Lower leg skin (tissue), 4 donors: Measurements from ENCODE around the gene FITM2. TPM values are rescaled to one million over a fixed set of nuclear protein-coding genes. Genes with fewer than 3 reads are reported as not detected.

Experiments used
- DNase-seq, 2 donors: peaks; one replicate each; pipeline ENCODE4 v3.0.0-alpha.2; 2019; ENCODE audit warnings: low spot score in 2 of 2
- H3K4me3 ChIP-seq: fragments of 200-600 bp; sonication (generic); 2 replicates; pipeline ENCODE4 v1.5.1; 2017; ENCODE audit warnings: mild to moderate bottlenecking, low read depth; ENCODE audit not compliant: poor library complexity, severe bottlenecking
- POLR2A ChIP-seq, 2 donors: fragments of 450-650 bp; IDR thresholded peaks; one replicate each; pipeline ENCODE4 v1.6.1; 2016 to 2017; ENCODE audit warnings: antibody characterized with exemption in 2 of 2, mild to moderate bottlenecking in 1 of 2, moderate library complexity in 1 of 2
- WGBS, 2 donors: methylation state at CpG; one replicate each; pipeline ENCODE4 v1.1.5; 2018; 5-methylcytosine and 5-hydroxymethylcytosine counted together
- intact Hi-C: fragments of 100-400 bp; cut with DNase I; formaldehyde crosslinking; loops from one replicate; pipeline ENCODE4 v1.15.0; 2023; ENCODE audit warnings: low total_unique reads
- total RNA-seq, 4 donors: library from RNA; depleted of rRNA; stranded (reverse); fragments of >200 nt; gene quantifications; one replicate each; pipeline ENCODE4 v1.1.0, GENCODE V29; 2016
- TF ChIP-seq, protein P1 (sequence below), 3 donors: fragments of 450-650 bp; IDR thresholded peaks; one replicate each; pipeline ENCODE4 v1.5.1; 2016; ENCODE audit warnings: antibody characterized with exemption in 3 of 3, mild to moderate bottlenecking in 3 of 3, moderate library complexity in 2 of 3

Gene FITM2
- total RNA-seq, 4 donors from 2014 or later = 7.6 to 13.0 (median 9.5) TPM

DNA sequence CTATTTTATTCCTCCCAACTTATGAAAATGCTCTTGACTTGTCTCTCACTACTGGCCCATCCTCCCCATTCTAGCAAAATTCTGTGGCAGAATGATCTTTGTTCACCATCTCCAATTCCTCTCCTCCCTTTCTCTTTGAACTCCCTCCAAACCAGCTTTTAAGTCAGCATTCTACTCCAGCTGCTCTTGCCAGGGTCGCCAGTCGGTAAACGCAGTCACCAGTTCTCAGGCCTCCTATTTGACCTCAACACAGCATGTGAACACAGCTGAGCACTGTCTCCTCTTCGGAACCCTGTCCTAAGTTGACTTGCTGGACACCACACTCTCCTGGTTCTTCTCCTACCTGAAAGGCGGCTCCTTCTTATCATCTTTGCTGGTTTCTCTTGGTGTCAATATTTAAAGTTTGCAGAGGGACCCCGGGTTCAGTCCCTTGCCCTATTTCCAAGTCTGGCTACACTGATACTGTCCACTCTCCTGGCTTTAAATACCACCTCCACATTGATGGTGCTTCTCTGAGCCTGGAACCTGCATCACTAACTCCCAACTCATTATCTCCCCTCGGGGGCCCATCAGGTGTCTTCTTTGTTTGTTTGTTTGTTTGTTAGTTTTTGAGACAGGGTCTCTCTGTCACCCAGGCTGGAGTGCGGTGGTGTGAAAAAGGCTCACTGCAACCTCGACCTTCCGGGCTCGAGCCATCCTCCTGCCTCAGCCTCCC is 36.5 kb downstream of the FITM2 start:
- no peak for TF ChIP-seq POLR2A (IDR thresholded peaks at IDR 0.05)
- TF ChIP-seq, protein P1, sequence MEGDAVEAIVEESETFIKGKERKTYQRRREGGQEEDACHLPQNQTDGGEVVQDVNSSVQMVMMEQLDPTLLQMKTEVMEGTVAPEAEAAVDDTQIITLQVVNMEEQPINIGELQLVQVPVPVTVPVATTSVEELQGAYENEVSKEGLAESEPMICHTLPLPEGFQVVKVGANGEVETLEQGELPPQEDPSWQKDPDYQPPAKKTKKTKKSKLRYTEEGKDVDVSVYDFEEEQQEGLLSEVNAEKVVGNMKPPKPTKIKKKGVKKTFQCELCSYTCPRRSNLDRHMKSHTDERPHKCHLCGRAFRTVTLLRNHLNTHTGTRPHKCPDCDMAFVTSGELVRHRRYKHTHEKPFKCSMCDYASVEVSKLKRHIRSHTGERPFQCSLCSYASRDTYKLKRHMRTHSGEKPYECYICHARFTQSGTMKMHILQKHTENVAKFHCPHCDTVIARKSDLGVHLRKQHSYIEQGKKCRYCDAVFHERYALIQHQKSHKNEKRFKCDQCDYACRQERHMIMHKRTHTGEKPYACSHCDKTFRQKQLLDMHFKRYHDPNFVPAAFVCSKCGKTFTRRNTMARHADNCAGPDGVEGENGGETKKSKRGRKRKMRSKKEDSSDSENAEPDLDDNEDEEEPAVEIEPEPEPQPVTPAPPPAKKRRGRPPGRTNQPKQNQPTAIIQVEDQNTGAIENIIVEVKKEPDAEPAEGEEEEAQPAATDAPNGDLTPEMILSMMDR (IDR thresholded peaks at IDR 0.05) = no peak
- 83 to 84% methylated on average over 11 of the region's 11 CpGs for WGBS, 2 donors
- H3K4me3 ChIP-seq = no peak overlapping the region
- intact Hi-C loops = no loop called here
- DNase-seq = no peak

GRCh38 chr20:44273231-44274215 is 37.5 kb downstream of the FITM2 start:
- intact Hi-C loops = no loop called here
- 91 to 94% methylated on average over 10 of the region's 10 CpGs for WGBS, 2 donors
- TF ChIP-seq, protein P1 (IDR thresholded peaks at IDR 0.05) = no peak
- no peak for TF ChIP-seq POLR2A (IDR thresholded peaks at IDR 0.05)
- no peak for DNase-seq
- no peak overlapping the region for H3K4me3 ChIP-seq

- WGBS, 2 donors = 68 to 70% methylated on average over 14 of the region's 14 CpGs
- intact Hi-C loops = no loop called here
- DNase-seq = no peak
- no peak overlapping the region for H3K4me3 ChIP-seq
- TF ChIP-seq POLR2A (IDR thresholded peaks at IDR 0.05) = no peak
- TF ChIP-seq, protein P1 (IDR thresholded peaks at IDR 0.05) = no peak
Measured at GRCh38 chr20:44271915-44272663, 38.9 kb downstream of the FITM2 start.

GRCh38 chr20:44268802-44269201 is 42.2 kb downstream of the FITM2 start:
- intact Hi-C loops = no loop called here
- TF ChIP-seq, protein P1 (IDR thresholded peaks at IDR 0.05) = no peak
- TF ChIP-seq POLR2A (IDR thresholded peaks at IDR 0.05) = no peak
- WGBS, 2 donors = 82 to 94% methylated on average over 5 of the region's 5 CpGs
- H3K4me3 ChIP-seq = no peak overlapping the region
- no peak for DNase-seq

GRCh38 chr20:44264287-44264686 is 46.7 kb downstream of the FITM2 start:
- WGBS, 2 donors = 59% methylated on average over 5 of the region's 5 CpGs
- TF ChIP-seq, protein P1 (IDR thresholded peaks at IDR 0.05) = no peak
- TF ChIP-seq POLR2A (IDR thresholded peaks at IDR 0.05) = no peak
- intact Hi-C loops = no loop called here

More at GRCh38 chr20:44264287-44264686, 46.7 kb downstream of the FITM2 start:
- DNase-seq = no peak
- H3K4me3 ChIP-seq = no peak overlapping the region
